Posterior vena cava (tissue), 2 donors: Measurements from ENCODE around the gene SBDS. TPM values are rescaled to one million over a fixed set of nuclear protein-coding genes. Genes with fewer than 3 reads are reported as not detected.
"Not testable (repeated sequence)": the region's sequence is repeated elsewhere in the genome, so short reads cannot be mapped to it uniquely, and the experiment has no call there.

Experiments
- DNase-seq: peaks from one replicate; pipeline ENCODE4 v3.0.0-alpha.2; 2020; ENCODE audit warnings: low spot score
- intact Hi-C, 2 donors: fragments of 100-400 bp; cut with DNase I; formaldehyde crosslinking; loops; one replicate each; pipeline versions ENCODE4 v1.14.1 to v1.14.2; 2022 to 2023
- long read RNA-seq, 2 donors: library from polyadenylated mRNA; unstranded; transcript quantifications; one replicate each; pipeline ENCODE4 v2.0.0, GENCODE V29; 2020 to 2021
- total RNA-seq, 2 donors: library from RNA; stranded (reverse); fragmentation: NEBNext Ultra II Directional; extraction: Animal tissue kit (Norgen Biotek cat#: 25700); gene quantifications; one replicate each; pipeline ENCODE4 v1.2.1, GENCODE V29; 2021
- donor health status: DM: yes; HTN: yes; CAD: no.
- donor health status: DM: yes; HTN: yes; CAD: no.

Gene SBDS
- 100 to 1,000 TPM; 175 to 223 TPM for total RNA-seq
- long read RNA-seq, donor 1, transcript SBDS-201 (5 exons, 1,631 nt) = major isoform, 98 of 105 reads
- long read RNA-seq, donor 1, partial matches to known transcripts = 4 of 105 reads
- long read RNA-seq, donor 1, other reads (novel, unspliced or antisense) = 3 of 105 reads
- long read RNA-seq, donor 2, transcript SBDS-201 (5 exons, 1,631 nt) = major isoform, 656 of 703 reads
- long read RNA-seq, donor 2, partial matches to known transcripts = 23 of 703 reads
- long read RNA-seq, donor 2, other reads (novel, unspliced or antisense) = 24 of 703 reads

- intact Hi-C loops = not testable (repeated sequence)
- DNase-seq = peak; percentile 97
These were observed at the start of gene SBDS for GRCh38 chr7:66995050-66995776. Gene SBDS, minus strand, starts transcription at chr7:66995586. Its CDS starts 169 bp downstream, at chr7:66995417.

GRCh38 chr7:67043559-67043930, 48.2 kb upstream of the SBDS start:
- intact Hi-C loops = not testable (repeated sequence)
- DNase-seq = peak; percentile 12

- intact Hi-C loops = not testable (repeated sequence)
- DNase-seq = peak; percentile 81
These were observed 47.6 kb upstream of the SBDS start for GRCh38 chr7:67042781-67043558.

- intact Hi-C loops, DNase-seq: not testable (repeated sequence)
These were observed 45.4 kb upstream of the SBDS start for GRCh38 chr7:67040832-67041231.

- intact Hi-C loops, DNase-seq: not testable (repeated sequence)
These were observed 41.3 kb upstream of the SBDS start for GRCh38 chr7:67036432-67037395.

GRCh38 chr7:67033251-67033650, 37.9 kb upstream of the SBDS start:
- DNase-seq = no peak
- intact Hi-C loops = no loop called here

- DNase-seq, intact Hi-C loops: not testable (repeated sequence)
These were observed 36.3 kb upstream of the SBDS start for GRCh38 chr7:67031685-67032084.

GRCh38 chr7:67025459-67025858, 30.1 kb upstream of the SBDS start:
- DNase-seq, intact Hi-C loops: not testable (repeated sequence)

- DNase-seq = peak; percentile 28
- intact Hi-C loops = no loop called here
These were observed 27.1 kb upstream of the SBDS start for GRCh38 chr7:67022511-67022910.

GRCh38 chr7:67021260-67021659, 25.9 kb upstream of the SBDS start:
- intact Hi-C loops = no loop called here
- peak; percentile 15 for DNase-seq

- peak; percentile 64 for DNase-seq
- intact Hi-C loops = no loop called here
These were observed 24.4 kb upstream of the SBDS start for GRCh38 chr7:67019562-67020390.

- peak; percentile 58 for DNase-seq
- intact Hi-C loops = no loop called here
These were observed 23.6 kb upstream of the SBDS start for GRCh38 chr7:67018940-67019339.

- DNase-seq = peak; percentile 19
- intact Hi-C loops = not testable (repeated sequence)
These were observed 22.6 kb upstream of the SBDS start for GRCh38 chr7:67017971-67018370.

GRCh38 chr7:67014076-67014622, 18.8 kb upstream of the SBDS start:
- DNase-seq, intact Hi-C loops: not testable (repeated sequence)

- intact Hi-C loops = not testable (repeated sequence)
These were observed 14.3 kb upstream of the SBDS start for GRCh38 chr7:67009677-67010076.

GRCh38 chr7:67008260-67008659, 12.9 kb upstream of the SBDS start:
- intact Hi-C loops = no loop called here
- DNase-seq = no peak

More at GRCh38 chr7:67009677-67010076, 14.3 kb upstream of the SBDS start:
- DNase-seq = not testable (repeated sequence)

GRCh38 chr7:67006965-67007364, 11.6 kb upstream of the SBDS start:
- DNase-seq = no peak
- intact Hi-C loops = no loop called here

GRCh38 chr7:67004145-67004544, 8.8 kb upstream of the SBDS start:
- DNase-seq, intact Hi-C loops: not testable (repeated sequence)
